Naive thymus-derived CD8-positive, alpha-beta T cell (primary cell): ENCODE results near the gene NEK1. TPM values are rescaled to one million over a fixed set of nuclear protein-coding genes. Genes with fewer than 3 reads are reported as not detected.
"Not testable (repeated sequence)": the region's sequence is repeated elsewhere in the genome, so short reads cannot be mapped to it uniquely, and the experiment has no call there.

Source experiments
- ATAC-seq, 2 donors: fragments of 150-1000 bp; cut with Tn5 transposase in 1 of 2; sonication (Bioruptor Pico), chemical (Tn5 transposase) in 1 of 2; 1 replicate in 1 of 2; 2 replicates in 1 of 2; pipeline ENCODE4 v1.10.0; 2021; ENCODE audit warnings: mild to moderate bottlenecking in 2 of 2, moderate library complexity in 2 of 2
- POLR2A ChIA-PET: fragments of 350-600 bp; sonication (Branson Sonifier 250); formaldehyde crosslinking; loops from one replicate; lab custom pipeline; 2021; ENCODE audit warnings: antibody characterized with exemption; lab: Charles Lee
- DNase-seq, 10 donors: peaks; one replicate each; pipeline versions ENCODE4 v3.0.0 to v3.0.0-alpha.2; 2020 to 2022
- H3K27ac Mint-ChIP-seq, 10 donors: one replicate each; pipeline ENCODE4 v1.8.0; 2020 to 2022; ENCODE audit warnings: mild to moderate bottlenecking in 10 of 10, mixed read lengths in 10 of 10, moderate library complexity in 4 of 10, inconsistent platforms in 1 of 10
- H3K27me3 Mint-ChIP-seq, 5 donors: one replicate each; pipeline ENCODE4 v1.8.0; 2021 to 2022; ENCODE audit warnings: mixed read lengths in 5 of 5
- H3K36me3 Mint-ChIP-seq, 3 donors: one replicate each; pipeline ENCODE4 v1.8.0; 2020 to 2022; ENCODE audit warnings: mixed read lengths in 3 of 3, mild to moderate bottlenecking in 2 of 3, inconsistent platforms in 1 of 3
- H3K4me1 Mint-ChIP-seq, 4 donors: one replicate each; pipeline ENCODE4 v1.8.0; 2021 to 2022; ENCODE audit warnings: mixed read lengths in 4 of 4
- H3K4me3 Mint-ChIP-seq, 10 donors: one replicate each; pipeline ENCODE4 v1.8.0; 2020 to 2022; ENCODE audit warnings: mild to moderate bottlenecking in 10 of 10, mixed read lengths in 10 of 10, moderate library complexity in 6 of 10, inconsistent platforms in 1 of 10
- H3K9me3 Mint-ChIP-seq, 9 donors: one replicate each; pipeline ENCODE4 v1.8.0; 2020 to 2022; ENCODE audit warnings: mixed read lengths in 9 of 9, mild to moderate bottlenecking in 3 of 9, inconsistent platforms in 1 of 9, moderate library complexity in 1 of 9
- polyA plus RNA-seq, 3 donors: library from polyadenylated mRNA; unstranded; fragments of 300-500 nt; fragmentation: Illumina TruSeq; gene quantifications; one replicate each; pipeline ENCODE4 v1.2.3, GENCODE V29; 2021
- total RNA-seq, 8 experiments: library from RNA in 2 of 8; stranded (reverse) in 2 of 8; gene quantifications; one replicate each; pipeline ENCODE4 v1.2.3 and lab custom pipeline; 2021 to 2026

The NEK1 gene
- total and polyA plus RNA-seq, 5 experiments from 2014 or later = 7.1 to 19.5 (median 9.0) TPM

GRCh38 chr4:169523796-169524195, 88.6 kb downstream of the NEK1 start:
- Mint-ChIP-seq H3K27ac (no peak overlapping the region), H3K27me3 (no peaks in the 10 kb centered on the region), H3K4me1 (no peaks in the 10 kb centered on the region), H3K4me3 (no peak overlapping the region), H3K36me3 (peaks cover 13 to 63% (median 47%) of the 10 kb centered on the region in 3 donors), H3K9me3 (peaks cover 0 to 8% (median 2%) of the 10 kb centered on the region in 9 donors)
- ATAC-seq (no peak), DNase-seq (no peak)
- POLR2A ChIA-PET = no interaction called here

DNA sequence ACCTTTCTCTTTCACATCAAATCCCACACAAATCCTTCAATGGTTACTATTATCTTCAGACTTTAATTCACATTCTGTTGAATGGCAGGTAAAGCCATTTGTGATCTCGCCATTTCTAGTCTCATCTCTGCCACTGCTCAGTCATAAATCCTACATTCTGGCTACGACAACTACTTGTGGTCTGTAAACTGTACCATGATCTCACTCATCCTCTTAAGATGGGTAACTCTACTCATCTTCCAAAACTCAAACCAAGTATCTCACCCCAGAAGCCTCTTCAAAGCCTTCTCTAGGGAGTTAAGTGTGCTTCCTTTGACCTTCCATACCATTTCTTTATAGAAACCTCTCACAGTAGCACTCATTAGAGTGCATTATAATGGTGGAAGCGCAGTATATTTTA, 101.8 kb downstream of the NEK1 start:
- H3K27ac Mint-ChIP-seq = peak overlapping the region in 1 of 10 donors; percentile 1

DNA sequence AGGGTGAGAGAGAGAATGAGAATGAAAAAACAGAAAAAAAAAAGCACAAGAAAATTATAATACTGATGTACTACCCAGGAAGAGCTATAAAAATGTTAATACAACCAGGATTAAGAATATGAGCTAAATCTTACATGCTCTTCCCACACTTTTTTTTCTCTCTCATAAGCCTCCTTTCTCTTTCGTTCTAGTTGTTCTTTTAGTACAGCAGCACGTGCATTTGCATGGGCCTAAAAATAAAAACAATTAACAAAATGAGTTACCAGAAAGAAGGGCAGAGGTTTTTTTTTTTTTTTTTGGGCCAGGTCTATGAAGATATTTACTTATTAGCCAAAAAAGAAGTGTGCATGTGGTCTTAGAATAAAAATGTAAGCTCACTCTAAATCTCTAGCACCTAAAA, 105.5 kb downstream of the NEK1 start:
- Mint-ChIP-seq H3K9me3 (peaks cover 0 to 27% (median 17%) of the 10 kb centered on the region in 9 donors), H3K4me3 (no peak overlapping the region), H3K36me3 (peaks cover 37 to 64% (median 49%) of the 10 kb centered on the region in 3 donors), H3K4me1 (peaks cover 0 to 2% (median 0%) of the 10 kb centered on the region in 4 donors), H3K27me3 (no peaks in the 10 kb centered on the region), H3K27ac (no peak overlapping the region)
- DNase-seq (no peak), ATAC-seq (no peak)
- POLR2A ChIA-PET = no interaction called here

More for the DNA sequence above, 101.8 kb downstream of the NEK1 start:
- no peak for DNase-seq
- no peaks in the 10 kb centered on the region for H3K27me3 Mint-ChIP-seq
- peaks cover 0 to 3% (median 0%) of the 10 kb centered on the region in 9 donors for H3K9me3 Mint-ChIP-seq
- peaks cover 5 to 28% (median 14%) of the 10 kb centered on the region in 3 donors for H3K36me3 Mint-ChIP-seq
- no peak overlapping the region for H3K4me3 Mint-ChIP-seq
- H3K4me1 Mint-ChIP-seq = peaks cover 0 to 2% (median 0%) of the 10 kb centered on the region in 4 donors
- no peak for ATAC-seq
- POLR2A ChIA-PET = no interaction called here

- H3K4me1 Mint-ChIP-seq, DNase-seq, H3K27me3 Mint-ChIP-seq, POLR2A ChIA-PET, ATAC-seq, H3K27ac Mint-ChIP-seq, H3K4me3 Mint-ChIP-seq: not testable (repeated sequence)
- Mint-ChIP-seq H3K9me3 (peaks cover 0 to 38% (median 18%) of the 10 kb centered on the region in 9 donors), H3K36me3 (peaks cover 41 to 59% (median 56%) of the 10 kb centered on the region in 3 donors)
Measured at GRCh38 chr4:169499907-169500306, 112.5 kb downstream of the NEK1 start.

DNA sequence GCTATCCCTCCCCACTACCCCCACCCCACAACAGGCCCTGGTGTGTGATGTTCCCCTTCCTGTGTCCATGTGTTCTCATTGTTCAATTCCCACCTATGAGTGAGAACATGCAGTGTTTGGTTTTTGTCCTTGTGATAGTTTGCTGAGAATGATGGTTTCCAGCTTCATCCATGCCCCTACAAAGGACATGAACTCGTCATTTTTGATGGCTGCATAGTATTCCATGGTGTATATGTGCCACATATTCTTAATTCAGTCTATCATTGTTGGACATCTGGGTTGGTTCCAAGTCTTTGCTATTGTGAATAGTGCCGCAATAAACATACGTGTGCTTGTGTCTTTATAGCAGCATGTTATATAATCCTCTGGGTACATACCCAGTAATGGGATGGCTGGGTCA, 118.1 kb downstream of the NEK1 start:
- H3K4me1 Mint-ChIP-seq, H3K4me3 Mint-ChIP-seq, H3K27me3 Mint-ChIP-seq, H3K27ac Mint-ChIP-seq, POLR2A ChIA-PET, DNase-seq, ATAC-seq: not testable (repeated sequence)
- Mint-ChIP-seq H3K9me3 (peaks cover 3 to 30% (median 9%) of the 10 kb centered on the region in 9 donors), H3K36me3 (peaks cover 20 to 38% (median 27%) of the 10 kb centered on the region in 3 donors)

GRCh38 chr4:169493164-169493524, 119.2 kb downstream of the NEK1 start:
- H3K27ac Mint-ChIP-seq = peak overlapping the region in 1 of 10 donors; percentile 17
- no peaks in the 10 kb centered on the region for H3K27me3 Mint-ChIP-seq
- POLR2A ChIA-PET = no interaction called here
- no peak for DNase-seq
- no peak overlapping the region for H3K4me3 Mint-ChIP-seq
- H3K4me1 Mint-ChIP-seq = peaks cover 0 to 7% (median 5%) of the 10 kb centered on the region in 4 donors
- no peak for ATAC-seq
- peaks cover 22 to 34% (median 27%) of the 10 kb centered on the region in 3 donors for H3K36me3 Mint-ChIP-seq
- peaks cover 3 to 30% (median 9%) of the 10 kb centered on the region in 9 donors for H3K9me3 Mint-ChIP-seq

- Mint-ChIP-seq H3K36me3 (peaks cover 23 to 34% (median 27%) of the 10 kb centered on the region in 3 donors), H3K27me3 (no peaks in the 10 kb centered on the region), H3K4me3 (no peak overlapping the region), H3K27ac (peak overlapping the region in 2 of 10 donors; percentile 17 to 32), H3K4me1 (peaks cover 0 to 7% (median 5%) of the 10 kb centered on the region in 4 donors), H3K9me3 (peaks cover 3 to 29% (median 9%) of the 10 kb centered on the region in 9 donors)
- ATAC-seq = no peak
- POLR2A ChIA-PET = no interaction called here
- peak in 6 of 10 donors; percentile 2 to 59 (median 7) for DNase-seq
Measured at GRCh38 chr4:169492436-169493163, 119.8 kb downstream of the NEK1 start.

- POLR2A ChIA-PET = interaction anchor here (0.7 kb wide), 1 partner anchor 1107 kb away, joined by 5 read pairs; no protein-coding TSS in a partner anchor
- Mint-ChIP-seq H3K36me3 (peaks cover 23 to 34% (median 27%) of the 10 kb centered on the region in 3 donors), H3K4me1 (peaks cover 0 to 7% (median 5%) of the 10 kb centered on the region in 4 donors), H3K27ac (no peak overlapping the region), H3K4me3 (no peak overlapping the region), H3K27me3 (no peaks in the 10 kb centered on the region), H3K9me3 (peaks cover 3 to 26% (median 8%) of the 10 kb centered on the region in 9 donors)
- DNase-seq (no peak), ATAC-seq (no peak)
Measured at GRCh38 chr4:169491211-169491610, 121.2 kb downstream of the NEK1 start.

DNA sequence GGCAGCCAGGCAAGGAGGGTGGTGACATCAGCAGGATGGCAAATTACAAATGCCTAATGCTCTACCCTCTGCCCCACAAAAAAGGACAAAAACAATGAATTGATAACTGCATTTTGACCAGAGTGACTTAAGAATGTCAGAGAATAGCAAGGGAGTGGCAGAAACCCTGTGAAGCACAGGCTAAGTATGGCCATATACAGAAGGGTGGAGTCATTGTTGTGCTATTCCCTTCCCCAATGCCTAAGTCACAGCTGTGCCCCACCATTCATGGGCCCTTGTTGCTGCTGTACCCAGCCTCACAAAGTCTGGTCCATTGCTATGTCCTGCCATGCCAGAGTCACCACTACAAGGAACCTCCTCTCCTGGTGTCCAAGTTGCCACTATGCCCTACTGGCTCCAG, 123.1 kb downstream of the NEK1 start:
- H3K27me3 Mint-ChIP-seq = no peaks in the 10 kb centered on the region
- H3K9me3 Mint-ChIP-seq = peaks cover 3 to 26% (median 8%) of the 10 kb centered on the region in 9 donors
- no peak overlapping the region for H3K4me3 Mint-ChIP-seq
- no peak overlapping the region for H3K27ac Mint-ChIP-seq
- peaks cover 24 to 32% (median 27%) of the 10 kb centered on the region in 3 donors for H3K36me3 Mint-ChIP-seq
- peaks cover 0 to 7% (median 5%) of the 10 kb centered on the region in 4 donors for H3K4me1 Mint-ChIP-seq
- DNase-seq (no peak), ATAC-seq (no peak)
- POLR2A ChIA-PET = no interaction called here

DNA sequence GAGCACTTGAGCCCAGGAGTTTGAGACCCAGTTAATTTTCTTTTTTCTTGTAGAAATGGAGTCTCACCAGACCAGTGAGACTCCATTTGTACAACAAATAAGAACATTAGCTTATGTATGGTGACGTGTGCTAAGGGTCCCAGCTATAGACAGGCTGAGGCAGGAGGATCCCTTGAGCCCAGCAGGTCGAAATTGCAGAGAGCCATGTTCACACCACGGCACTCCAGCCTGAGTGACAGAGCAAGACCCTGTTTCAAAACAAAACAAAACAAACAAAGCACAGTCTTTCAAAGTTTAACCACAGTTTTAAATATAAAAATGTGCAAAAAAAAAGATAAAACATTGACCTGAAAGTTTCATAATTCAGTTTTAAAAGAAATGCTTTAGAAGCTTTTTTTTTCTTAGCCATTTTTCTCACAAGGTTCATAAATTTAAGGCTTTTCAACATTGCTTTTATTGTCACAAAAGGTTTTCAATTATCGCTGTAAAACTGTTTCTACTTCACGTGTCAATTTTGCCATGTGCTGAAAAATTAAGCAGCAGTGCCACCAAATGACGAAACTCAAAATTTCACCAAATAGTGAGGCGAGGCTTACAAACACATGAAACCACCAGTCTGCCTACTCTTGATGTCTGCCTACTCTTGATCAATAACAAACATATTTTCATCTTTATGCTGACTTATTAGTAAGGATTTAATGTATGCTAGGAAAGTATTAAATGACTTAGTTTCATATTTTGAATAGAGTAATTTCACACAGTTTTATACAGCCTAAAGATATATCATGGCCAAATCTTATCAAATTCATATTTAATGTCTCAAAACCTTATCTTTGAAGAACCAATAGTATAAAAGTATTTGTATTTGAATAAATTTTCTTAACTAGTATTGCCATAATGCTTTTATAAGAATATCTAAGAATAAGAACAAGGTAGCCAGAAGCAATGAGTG, 126.3 kb downstream of the NEK1 start:
- no peak overlapping the region for H3K27ac Mint-ChIP-seq
- no peaks in the 10 kb centered on the region for H3K27me3 Mint-ChIP-seq
- DNase-seq (peak in 7 of 10 donors; percentile 4 to 52 (median 42)), ATAC-seq (no peak)
- H3K9me3 Mint-ChIP-seq = peaks cover 0 to under 1% (median 0%) of the 10 kb centered on the region in 9 donors
- no peak overlapping the region for H3K4me3 Mint-ChIP-seq
- POLR2A ChIA-PET = no interaction called here
- H3K4me1 Mint-ChIP-seq = peaks cover 0 to under 1% (median 0%) of the 10 kb centered on the region in 4 donors
- peaks cover 4 to 29% (median 17%) of the 10 kb centered on the region in 3 donors for H3K36me3 Mint-ChIP-seq

- Mint-ChIP-seq H3K9me3 (no peaks in the 10 kb centered on the region), H3K27me3 (no peaks in the 10 kb centered on the region), H3K4me3 (no peak overlapping the region), H3K27ac (no peak overlapping the region), H3K36me3 (peaks cover 4 to 27% (median 13%) of the 10 kb centered on the region in 3 donors), H3K4me1 (peaks cover 0 to 2% (median 0%) of the 10 kb centered on the region in 4 donors)
- DNase-seq (no peak), ATAC-seq (no peak)
- POLR2A ChIA-PET = no interaction called here
Measured at GRCh38 chr4:169485086-169485485, 127.3 kb downstream of the NEK1 start.

DNA sequence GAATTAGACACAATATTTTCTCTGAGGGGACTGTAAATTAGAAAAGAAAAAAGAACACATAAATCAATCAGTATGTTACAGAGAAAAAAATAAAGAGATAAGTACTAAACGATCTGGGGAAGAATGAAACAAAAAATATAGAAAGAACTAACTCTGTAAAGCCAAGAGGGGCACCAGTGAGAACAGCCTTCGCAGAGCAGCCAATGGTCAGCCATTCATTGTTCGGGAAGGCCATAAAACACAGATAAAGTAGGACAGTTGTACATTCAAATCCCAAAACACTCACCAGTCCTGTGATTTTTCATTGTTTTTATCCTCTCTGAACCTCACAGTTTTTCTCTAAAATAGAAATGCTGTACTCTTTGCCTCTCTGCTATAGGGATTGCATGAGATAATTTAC, 127.9 kb downstream of the NEK1 start:
- Mint-ChIP-seq H3K27me3 (no peaks in the 10 kb centered on the region), H3K27ac (no peak overlapping the region), H3K4me3 (no peak overlapping the region), H3K9me3 (no peaks in the 10 kb centered on the region), H3K4me1 (peaks cover 0 to 2% (median 0%) of the 10 kb centered on the region in 4 donors), H3K36me3 (peaks cover 4 to 31% (median 18%) of the 10 kb centered on the region in 3 donors)
- ATAC-seq = no peak
- POLR2A ChIA-PET = no interaction called here
- DNase-seq = no peak
